HG02973 (cell line): ENCODE measurements around the gene SNAPC4.
"Not testable (repeated sequence)": the region's sequence is repeated elsewhere in the genome, so short reads cannot be mapped to it uniquely, and the experiment has no call there.

Experiments
- ATAC-seq: cut with Tn5 transposase; IDR thresholded peaks from one replicate; pipeline ENCODE4 v1.9.1; 2021; ENCODE audit warnings: moderate library complexity; ENCODE audit not compliant: unreplicated experiment

The SNAPC4 gene

GRCh38 chr9:136359774-136360718 lies 39.9 kb downstream of the SNAPC4 start:
- no peak for ATAC-seq

GRCh38 chr9:136358888-136359287 lies 41.1 kb downstream of the SNAPC4 start:
- ATAC-seq, result no peak

- ATAC-seq, result no peak
Measured at GRCh38 chr9:136358016-136358415, 42.0 kb downstream of the SNAPC4 start.

- ATAC-seq, result no peak
Measured at GRCh38 chr9:136357202-136357725, 42.7 kb downstream of the SNAPC4 start.

GRCh38 chr9:136355616-136356557 lies 44.1 kb downstream of the SNAPC4 start:
- ATAC-seq, result no peak

- no peak for ATAC-seq
Measured at GRCh38 chr9:136354592-136355085, 45.3 kb downstream of the SNAPC4 start.

- ATAC-seq, result no peak
Measured at GRCh38 chr9:136353757-136354488, 46.0 kb downstream of the SNAPC4 start.

GRCh38 chr9:136353088-136353487 lies 46.9 kb downstream of the SNAPC4 start:
- no peak for ATAC-seq

- no peak for ATAC-seq
Measured at GRCh38 chr9:136352682-136353081, 47.3 kb downstream of the SNAPC4 start.

- not testable (repeated sequence) for ATAC-seq
Measured at GRCh38 chr9:136351868-136352267, 48.1 kb downstream of the SNAPC4 start.

GRCh38 chr9:136351252-136351800 lies 48.6 kb downstream of the SNAPC4 start:
- ATAC-seq, result no peak
